DMS53 treated with DMSO at 0.1 percent for 48 hours (cell line): ENCODE results near the gene UBXN7.
"Not testable (repeated sequence)": the region's sequence is repeated elsewhere in the genome, so short reads cannot be mapped to it uniquely, and the experiment has no call there.

Experiments
- DNase-seq: peaks from one replicate; lab custom pipeline; 2025; ENCODE audit not compliant: unreplicated experiment; lab: John Stamatoyannopoulos, UW

The UBXN7 gene

GRCh38 chr3:196419386-196419785, 12.8 kb downstream of the UBXN7 start:
- no peak for DNase-seq

DNA sequence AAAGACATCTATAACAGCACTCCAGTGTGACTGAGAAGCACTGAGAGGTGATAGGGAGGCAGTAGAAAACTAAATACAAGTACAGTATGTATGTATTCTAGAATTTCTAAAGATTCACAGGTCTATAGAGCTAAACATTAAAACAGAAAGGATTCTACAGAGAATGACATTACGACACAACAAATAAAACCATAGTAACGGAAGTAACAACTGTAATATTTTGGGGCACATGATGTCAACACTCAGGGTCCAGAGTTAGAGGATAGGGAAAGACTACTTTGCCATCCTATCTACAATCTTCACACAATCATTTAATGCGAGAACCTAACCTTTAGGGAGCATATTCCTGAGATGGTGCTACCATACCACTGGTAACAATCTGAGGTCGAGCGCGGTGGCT, 13.6 kb downstream of the UBXN7 start:
- DNase-seq: no peak

DNA sequence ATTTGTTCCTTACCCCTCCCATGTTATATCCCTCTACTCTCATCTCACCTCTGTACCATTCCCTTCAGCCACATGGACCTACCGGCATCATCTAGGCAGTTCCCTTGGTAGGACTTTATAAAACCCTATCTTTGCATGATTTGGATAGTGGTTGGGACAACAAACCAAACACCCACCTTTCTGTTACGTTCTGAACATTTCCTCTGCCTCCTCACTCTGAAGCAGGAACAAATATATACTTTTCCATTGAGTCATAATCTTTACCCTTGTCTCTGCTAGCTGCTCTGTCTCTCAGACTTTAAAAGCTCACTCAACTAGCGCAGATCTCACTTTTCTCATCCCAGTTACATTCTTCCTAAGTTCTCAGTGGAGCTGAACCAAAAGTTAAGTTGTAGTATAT, 17.8 kb downstream of the UBXN7 start:
- DNase-seq: no peak

GRCh38 chr3:196412704-196413103, 19.5 kb downstream of the UBXN7 start:
- no peak for DNase-seq

- DNase-seq: no peak
Measured at GRCh38 chr3:196409409-196409808, 22.8 kb downstream of the UBXN7 start.

DNA sequence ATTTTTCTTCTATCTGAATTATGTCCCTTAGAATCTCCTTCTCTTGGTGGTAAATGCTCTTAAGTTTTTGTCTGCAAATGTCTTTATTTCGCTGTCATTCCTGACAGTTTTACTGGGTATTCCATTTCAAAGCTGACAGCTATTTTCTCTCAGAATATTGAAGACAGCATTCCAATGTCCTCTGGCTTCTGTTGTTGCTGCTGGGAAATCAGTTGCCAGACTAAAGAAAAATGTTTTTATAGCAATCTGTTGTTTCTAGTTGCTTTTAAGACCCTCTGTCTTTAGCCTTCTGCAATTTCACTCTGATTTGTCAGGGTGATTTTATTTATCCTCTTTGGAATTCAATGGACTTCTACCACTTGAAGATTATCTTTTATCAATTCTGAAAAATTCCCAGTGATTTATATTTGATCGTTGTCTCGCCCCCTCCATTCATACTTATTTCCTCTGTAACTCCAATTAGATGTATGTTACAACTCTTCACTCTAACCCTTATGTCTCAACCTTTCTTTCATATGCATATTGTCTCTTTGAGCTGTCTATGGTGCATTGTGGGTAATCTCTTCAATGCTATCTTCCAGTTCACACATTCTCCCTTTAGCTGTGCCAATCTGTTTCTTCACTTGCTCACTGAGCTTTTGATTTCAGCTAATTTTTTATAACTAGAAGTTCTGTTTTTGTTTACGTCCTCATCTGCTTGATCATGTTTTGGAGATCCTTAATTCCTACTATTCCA, 23.5 kb downstream of the UBXN7 start:
- DNase-seq: no peak

GRCh38 chr3:196406811-196407470, 25.3 kb downstream of the UBXN7 start:
- DNase-seq: no peak

DNA sequence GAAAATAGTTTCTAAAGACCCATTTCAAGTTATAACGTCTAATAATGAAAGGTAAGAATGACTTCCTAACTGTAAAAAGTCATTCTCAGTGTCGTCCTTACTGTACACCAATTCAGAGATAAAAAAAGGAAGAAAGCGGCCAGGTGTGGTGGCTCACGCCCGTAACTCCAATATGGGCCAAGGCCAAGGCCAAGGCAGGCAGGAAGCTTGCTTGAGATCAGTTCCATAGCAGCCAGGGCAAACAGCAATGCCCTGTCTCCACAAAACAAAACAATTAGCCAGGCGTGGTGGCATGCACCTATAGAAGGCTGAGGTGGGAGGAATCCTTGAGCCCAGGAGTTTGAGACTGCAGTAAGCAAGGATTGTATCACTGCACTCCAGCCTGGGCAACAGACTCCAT, 31.9 kb downstream of the UBXN7 start:
- no peak for DNase-seq

DNA sequence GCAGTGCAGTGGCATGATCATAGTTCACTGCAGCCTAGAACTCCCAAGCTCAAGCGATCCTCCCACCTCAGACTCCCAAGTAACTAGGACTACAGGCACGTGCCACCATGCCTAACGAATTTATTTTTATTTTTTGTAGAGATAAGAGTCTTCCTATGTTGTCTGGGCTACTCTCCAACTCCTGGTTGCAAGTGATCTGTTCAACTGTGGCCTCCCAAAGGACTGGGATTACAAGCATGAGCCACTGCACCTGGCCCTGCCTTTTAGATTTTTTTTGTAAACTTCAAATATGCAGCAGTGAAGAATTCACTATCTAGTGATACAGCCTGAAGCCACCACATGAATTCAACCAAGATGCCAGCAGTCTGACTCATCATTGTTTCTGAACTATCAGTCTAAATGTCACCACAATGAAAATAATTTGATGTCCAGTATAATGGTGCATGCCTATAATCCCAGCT, 32.7 kb downstream of the UBXN7 start:
- no peak for DNase-seq

DNA sequence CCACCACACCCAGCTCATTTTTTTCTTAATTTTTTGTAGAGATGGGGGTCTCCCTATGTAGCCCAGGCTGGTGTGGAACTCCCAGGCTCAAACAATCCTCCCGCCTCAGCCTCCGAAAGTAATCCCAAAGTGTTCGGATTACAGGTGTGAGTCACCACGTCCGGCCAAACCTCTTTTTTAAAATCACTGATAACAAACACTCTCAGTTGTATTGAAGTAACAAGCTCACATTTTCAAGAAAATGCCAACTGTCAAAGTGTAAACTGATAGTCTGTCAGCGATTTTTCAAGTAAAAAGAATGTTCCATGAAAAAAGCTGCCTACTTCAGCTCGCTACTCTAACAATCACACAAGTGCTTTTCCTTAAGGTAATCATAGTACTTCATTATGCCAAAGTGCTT, 33.4 kb downstream of the UBXN7 start:
- DNase-seq: no peak

DNA sequence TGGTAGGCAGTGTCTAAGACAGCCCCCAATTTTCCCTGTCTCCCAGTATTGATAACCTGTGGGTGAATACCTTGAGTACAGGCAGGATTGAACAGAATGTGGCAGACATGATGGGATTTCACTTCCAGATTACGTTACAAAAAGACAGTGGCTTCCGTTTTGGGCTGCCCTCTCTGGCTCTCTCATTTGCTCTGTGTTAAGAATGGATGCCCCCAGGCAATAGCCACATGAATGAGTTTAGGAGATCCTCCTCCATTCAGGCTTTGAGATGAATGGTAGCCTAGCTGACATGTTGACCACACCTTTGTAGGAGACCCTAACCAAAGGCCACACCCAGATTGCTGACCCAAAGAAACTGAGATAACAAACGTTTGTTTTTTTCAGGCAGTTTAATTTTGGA, 34.3 kb downstream of the UBXN7 start:
- DNase-seq: no peak

GRCh38 chr3:196390116-196390515, 42.1 kb downstream of the UBXN7 start:
- DNase-seq: no peak

DNA sequence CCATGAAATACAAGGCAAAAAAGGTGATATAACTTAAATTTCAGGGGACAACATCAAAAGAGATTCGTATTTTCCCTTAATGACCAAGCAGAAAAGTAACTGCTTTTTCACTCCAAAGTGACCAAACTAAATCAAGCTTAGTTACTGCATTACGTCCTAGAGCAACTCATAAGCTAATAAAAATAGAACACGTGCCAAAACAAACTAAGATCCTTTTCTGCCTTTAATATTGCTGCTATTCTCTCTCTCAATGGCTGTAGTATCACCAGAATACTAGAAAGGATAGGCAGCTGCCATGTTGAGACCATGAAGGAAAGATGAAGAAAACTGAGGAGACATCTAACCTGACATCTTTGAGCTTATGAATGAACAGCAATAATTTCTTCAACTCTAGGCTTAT, 43.3 kb downstream of the UBXN7 start:
- DNase-seq: no peak

DNA sequence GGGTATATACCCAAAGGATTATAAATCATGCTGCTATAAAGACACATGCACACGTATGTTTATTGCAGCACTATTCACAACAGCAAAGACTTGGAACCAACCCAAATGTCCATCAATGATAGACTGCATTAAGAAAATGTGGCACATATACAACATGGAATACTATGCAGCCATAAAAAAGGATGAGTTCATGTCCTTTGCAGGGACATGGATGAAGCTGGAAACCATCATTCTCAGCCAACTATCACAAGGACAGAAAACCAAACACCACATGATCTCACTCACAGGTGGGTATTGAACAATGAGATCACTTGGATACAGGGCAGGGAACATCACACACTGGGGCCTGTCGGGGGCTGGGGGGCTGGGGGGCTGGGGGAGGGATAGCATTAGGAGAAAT, 44.3 kb downstream of the UBXN7 start:
- DNase-seq: not testable (repeated sequence)

DNA sequence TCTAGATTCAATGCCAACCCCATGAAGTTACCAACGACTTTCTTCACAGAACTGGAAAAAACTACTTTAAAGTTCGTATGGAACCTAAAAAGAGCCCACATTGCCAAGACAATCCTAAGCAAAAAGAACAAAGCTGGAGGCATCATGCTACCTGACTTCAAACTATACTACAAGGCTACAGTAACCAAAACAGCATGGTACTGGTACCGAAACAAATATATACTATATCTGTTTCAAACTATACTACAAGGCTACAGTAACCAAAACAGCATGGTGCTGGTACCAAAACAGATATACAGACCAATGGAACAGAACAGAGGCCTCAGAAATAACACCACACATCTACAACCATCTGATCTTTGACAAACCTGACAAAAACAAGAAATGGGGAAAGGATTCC, 45.4 kb downstream of the UBXN7 start:
- DNase-seq: not testable (repeated sequence)

DNA sequence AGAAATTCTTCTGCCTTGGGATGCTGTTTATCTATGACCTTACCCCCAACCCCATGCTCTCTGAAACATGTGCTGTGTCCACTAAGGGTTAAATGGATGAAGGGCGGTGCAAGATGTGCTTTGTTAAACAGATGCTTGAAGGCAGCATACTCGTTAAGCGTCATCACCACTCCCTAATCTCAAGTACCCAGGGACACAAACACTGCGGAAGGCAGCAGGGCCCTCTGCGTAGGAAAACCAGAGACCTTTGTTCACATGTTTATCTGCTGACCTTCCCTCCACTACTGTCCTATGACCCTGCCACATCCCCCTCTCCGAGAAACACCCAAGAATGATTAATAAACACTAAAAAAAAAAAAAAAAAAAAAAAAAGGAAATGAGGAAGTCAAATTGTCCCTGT, 46.2 kb downstream of the UBXN7 start:
- DNase-seq: not testable (repeated sequence)

- not testable (repeated sequence) for DNase-seq
Measured at GRCh38 chr3:196385446-196385845, 46.8 kb downstream of the UBXN7 start.

DNA sequence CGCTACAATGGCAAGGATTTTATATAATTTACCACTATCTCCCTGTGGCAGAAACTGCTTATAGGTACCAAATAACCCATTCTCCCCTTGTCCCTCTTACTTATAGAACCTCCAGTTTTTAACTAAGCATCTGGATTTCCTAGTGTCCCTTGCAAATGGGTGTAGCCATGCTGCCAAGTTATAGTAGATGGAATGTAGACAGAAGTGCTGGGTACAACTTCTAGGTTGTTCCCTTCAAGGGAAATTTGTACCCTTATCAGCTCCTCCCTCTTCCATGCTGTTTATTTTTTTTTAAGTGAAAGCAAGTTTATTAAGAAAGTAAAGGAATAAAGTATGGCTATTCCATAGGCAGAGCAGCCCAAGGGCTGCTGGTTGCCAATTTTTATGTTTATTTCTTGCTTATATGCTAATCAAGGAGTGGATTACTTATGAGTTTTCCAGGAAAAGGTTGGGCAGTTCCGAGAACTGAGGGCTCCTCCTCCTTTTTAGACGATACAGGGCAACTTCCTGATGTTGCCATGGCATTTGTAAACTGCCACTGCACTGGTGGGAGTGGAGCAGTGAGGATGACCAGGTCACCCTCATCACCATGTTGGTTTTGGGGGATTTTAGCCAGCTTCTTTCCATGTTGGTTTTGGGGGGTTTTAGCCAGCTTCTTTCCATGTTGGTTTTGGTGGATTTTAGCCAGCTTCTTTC, 53.9 kb downstream of the UBXN7 start:
- no peak for DNase-seq

- no peak for DNase-seq
Measured at GRCh38 chr3:196377321-196377720, 54.9 kb downstream of the UBXN7 start.

DNA sequence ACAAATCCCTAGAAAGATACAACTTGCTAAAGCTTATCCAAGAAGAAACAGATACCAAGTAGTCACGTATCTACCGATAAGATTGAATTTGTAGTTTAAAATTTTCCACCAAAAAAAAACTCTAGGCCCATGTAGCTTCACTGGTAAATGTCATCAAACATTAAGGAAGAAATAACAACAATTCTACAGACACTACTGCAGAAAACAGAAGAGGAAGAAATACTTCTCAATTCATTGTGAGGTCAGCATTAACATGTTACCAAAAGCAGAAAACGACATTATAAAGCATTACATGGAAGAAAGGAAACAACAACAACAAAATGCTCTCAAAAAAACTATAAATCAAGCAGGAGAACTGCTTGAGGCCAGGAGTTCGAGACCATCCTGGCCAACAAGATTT, 66.5 kb downstream of the UBXN7 start:
- DNase-seq: no peak

GRCh38 chr3:196360586-196360985, 71.6 kb downstream of the UBXN7 start:
- DNase-seq: no peak

DNA sequence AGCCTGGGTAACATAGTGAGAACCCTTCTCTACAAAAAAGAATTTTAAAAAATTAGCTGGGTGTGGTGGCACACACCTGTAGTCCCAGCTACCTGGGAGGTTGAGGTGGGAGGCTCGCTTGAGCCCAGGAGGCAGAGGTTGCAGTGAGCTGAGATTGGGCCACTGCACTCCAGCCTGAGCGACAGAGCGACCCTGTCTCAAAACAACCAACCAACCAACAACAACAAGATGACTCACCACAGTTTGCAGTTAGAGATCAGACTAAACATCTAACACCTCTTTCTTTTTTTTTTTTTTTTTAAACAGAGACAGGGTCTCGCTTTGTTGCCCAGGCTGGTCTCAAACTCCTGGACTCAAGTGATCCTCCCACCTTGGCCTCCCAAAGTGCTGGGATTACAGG, 73.7 kb downstream of the UBXN7 start:
- not testable (repeated sequence) for DNase-seq
